ENCODE data around the gene CDK2AP2. TPM values are rescaled to one million over a fixed set of nuclear protein-coding genes. Genes with fewer than 3 reads are reported as not detected.

CDK2AP2 gene
- total RNA-seq, 1 donor from 2014 or later, result 104 TPM

GRCh38 chr11:67470337-67471002 is 37.5 kb downstream of the CDK2AP2 start:
- H3K36me3 ChIP-seq (ENCODE audit: control insufficient read depth, insufficient read depth, low read length), result peaks cover 2% of the 10 kb centered on the region
- no peaks in the 10 kb centered on the region for H3K27me3 ChIP-seq (ENCODE audit: control insufficient read depth, insufficient read depth, low read length)
- H3K4me3 ChIP-seq (ENCODE audit: low read depth, low read length), result no peak overlapping the region
- TF ChIP-seq, protein P1, sequence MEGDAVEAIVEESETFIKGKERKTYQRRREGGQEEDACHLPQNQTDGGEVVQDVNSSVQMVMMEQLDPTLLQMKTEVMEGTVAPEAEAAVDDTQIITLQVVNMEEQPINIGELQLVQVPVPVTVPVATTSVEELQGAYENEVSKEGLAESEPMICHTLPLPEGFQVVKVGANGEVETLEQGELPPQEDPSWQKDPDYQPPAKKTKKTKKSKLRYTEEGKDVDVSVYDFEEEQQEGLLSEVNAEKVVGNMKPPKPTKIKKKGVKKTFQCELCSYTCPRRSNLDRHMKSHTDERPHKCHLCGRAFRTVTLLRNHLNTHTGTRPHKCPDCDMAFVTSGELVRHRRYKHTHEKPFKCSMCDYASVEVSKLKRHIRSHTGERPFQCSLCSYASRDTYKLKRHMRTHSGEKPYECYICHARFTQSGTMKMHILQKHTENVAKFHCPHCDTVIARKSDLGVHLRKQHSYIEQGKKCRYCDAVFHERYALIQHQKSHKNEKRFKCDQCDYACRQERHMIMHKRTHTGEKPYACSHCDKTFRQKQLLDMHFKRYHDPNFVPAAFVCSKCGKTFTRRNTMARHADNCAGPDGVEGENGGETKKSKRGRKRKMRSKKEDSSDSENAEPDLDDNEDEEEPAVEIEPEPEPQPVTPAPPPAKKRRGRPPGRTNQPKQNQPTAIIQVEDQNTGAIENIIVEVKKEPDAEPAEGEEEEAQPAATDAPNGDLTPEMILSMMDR (IDR thresholded peaks at IDR 0.05; ENCODE audit: insufficient read depth, low read length, poor library complexity, severe bottlenecking), result no peak
- DNase-seq (ENCODE audit: low read depth), result no peak

GRCh38 chr11:67469508-67469811 is 38.5 kb downstream of the CDK2AP2 start:
- DNase-seq (ENCODE audit: low read depth), result no peak
- H3K36me3 ChIP-seq (ENCODE audit: control insufficient read depth, insufficient read depth, low read length), result peaks cover 2% of the 10 kb centered on the region
- TF ChIP-seq, protein P1 (IDR thresholded peaks at IDR 0.05; ENCODE audit: insufficient read depth, low read length, poor library complexity, severe bottlenecking), result no peak
- H3K4me3 ChIP-seq (ENCODE audit: low read depth, low read length), result peak overlapping the region; percentile 43
- H3K27me3 ChIP-seq (ENCODE audit: control insufficient read depth, insufficient read depth, low read length), result no peaks in the 10 kb centered on the region

- TF ChIP-seq, protein P1 (IDR thresholded peaks at IDR 0.05; ENCODE audit: insufficient read depth, low read length, poor library complexity, severe bottlenecking), result peak; percentile 45
- DNase-seq (ENCODE audit: low read depth), result peak; percentile 44
- H3K27me3 ChIP-seq (ENCODE audit: control insufficient read depth, insufficient read depth, low read length), result no peaks in the 10 kb centered on the region
- peaks cover 2% of the 10 kb centered on the region for H3K36me3 ChIP-seq (ENCODE audit: control insufficient read depth, insufficient read depth, low read length)
- H3K4me3 ChIP-seq (ENCODE audit: low read depth, low read length), result peak within 1 kb of the TSS; percentile 86
These were observed 39.0 kb downstream of the CDK2AP2 start, which contains the start of gene TMEM134 for GRCh38 chr11:67468759-67469507. TMEM134 (minus strand) TSS chr11:67469251; CDS start chr11:67469192, 59 bp downstream.

DNA sequence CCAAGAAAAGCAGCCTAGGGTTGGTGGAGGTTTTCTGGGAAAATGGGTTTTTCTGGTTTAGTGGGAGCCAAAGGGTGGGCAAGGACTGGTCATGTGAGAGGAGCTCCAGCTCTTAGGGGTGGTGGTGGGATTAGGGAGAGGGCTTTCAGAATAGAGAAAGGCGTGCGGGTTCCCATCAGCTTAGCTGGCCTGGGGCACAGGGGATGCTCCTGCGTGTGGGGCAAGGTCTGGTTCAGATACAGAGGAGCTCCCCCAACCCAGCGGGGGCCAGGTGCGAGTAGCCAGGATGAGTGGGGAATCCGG is 39.6 kb downstream of the CDK2AP2 start:
- Histone ChIP-seq H3K36me3 (ENCODE audit: control insufficient read depth, insufficient read depth, low read length) (peaks cover 2% of the 10 kb centered on the region), H3K4me3 (ENCODE audit: low read depth, low read length) (peak overlapping the region; percentile 86)

GRCh38 chr11:67468056-67468455 is 39.9 kb downstream of the CDK2AP2 start:
- no peak for DNase-seq (ENCODE audit: low read depth)
- TF ChIP-seq, protein P1 (IDR thresholded peaks at IDR 0.05; ENCODE audit: insufficient read depth, low read length, poor library complexity, severe bottlenecking), result no peak
- no peaks in the 10 kb centered on the region for H3K27me3 ChIP-seq (ENCODE audit: control insufficient read depth, insufficient read depth, low read length)
- H3K36me3 ChIP-seq (ENCODE audit: control insufficient read depth, insufficient read depth, low read length), result peaks cover 2% of the 10 kb centered on the region
- H3K4me3 ChIP-seq (ENCODE audit: low read depth, low read length), result peak overlapping the region; percentile 86

More for the DNA sequence above, 39.6 kb downstream of the CDK2AP2 start:
- no peak for DNase-seq (ENCODE audit: low read depth)
- H3K27me3 ChIP-seq (ENCODE audit: control insufficient read depth, insufficient read depth, low read length), result no peaks in the 10 kb centered on the region
- TF ChIP-seq, protein P1 (IDR thresholded peaks at IDR 0.05; ENCODE audit: insufficient read depth, low read length, poor library complexity, severe bottlenecking), result no peak

Data from kidney epithelial cell (primary cell).